Trophoblast cell (in vitro differentiated cells and primary cell): ENCODE measurements around the gene DUSP28.

Experiments used
- DNase-seq, 2 donors: peaks; one replicate each; pipeline ENCODE4 v3.0.0-alpha.2; 2016
- H2AFZ ChIP-seq: 2 replicates; pipeline ENCODE4 v1.6.1; 2013; ENCODE audit warnings: low read length, moderate library complexity, mild to moderate bottlenecking; ENCODE audit not compliant: insufficient read depth, poor library complexity
- H2AK5ac ChIP-seq: 2 replicates; pipeline ENCODE4 v1.6.1; 2013; ENCODE audit warnings: mild to moderate bottlenecking, low read length
- H2BK120ac ChIP-seq: 2 replicates; pipeline ENCODE4 v1.6.1; 2013; ENCODE audit warnings: low read length, mild to moderate bottlenecking, moderate library complexity; ENCODE audit not compliant: insufficient read depth, poor library complexity
- H2BK12ac ChIP-seq: 2 replicates; pipeline ENCODE4 v1.6.1; 2013; ENCODE audit warnings: mild to moderate bottlenecking, low read length, moderate library complexity
- H2BK5ac ChIP-seq: 2 replicates; pipeline ENCODE4 v1.6.1; 2013; ENCODE audit warnings: low read length, low read depth, moderate library complexity, mild to moderate bottlenecking; ENCODE audit not compliant: poor library complexity
- H3K14ac ChIP-seq: 2 replicates; pipeline ENCODE4 v1.6.1; 2013; ENCODE audit warnings: mild to moderate bottlenecking, low read length
- H3K18ac ChIP-seq: 2 replicates; pipeline ENCODE4 v1.6.1; 2013; ENCODE audit warnings: mild to moderate bottlenecking, low read length
- H3K23ac ChIP-seq: 2 replicates; pipeline ENCODE4 v1.6.1; 2013; ENCODE audit warnings: low read length
- H3K27ac ChIP-seq: 2 replicates; pipeline ENCODE4 v1.5.1; 2013; ENCODE audit warnings: low read depth, mild to moderate bottlenecking, inconsistent platforms, low read length, moderate library complexity
- H3K27me3 ChIP-seq: 2 replicates; pipeline ENCODE4 v1.6.1; 2013; ENCODE audit warnings: inconsistent platforms, mild to moderate bottlenecking, low read length, moderate library complexity; ENCODE audit not compliant: insufficient read depth
- H3K36me3 ChIP-seq, 2 experiments: 1 replicate in 1 of 2; 2 replicates in 1 of 2; pipeline ENCODE4 v1.6.1; 2013; ENCODE audit warnings: low read length in 2 of 2, mild to moderate bottlenecking in 2 of 2, moderate library complexity in 1 of 2; ENCODE audit not compliant: insufficient read depth in 2 of 2, control insufficient read depth in 1 of 2
- H3K4ac ChIP-seq: 2 replicates; pipeline ENCODE4 v1.6.1; 2013; ENCODE audit warnings: low read depth, mild to moderate bottlenecking, low read length, moderate library complexity
- H3K4me1 ChIP-seq, 2 experiments: 1 replicate in 1 of 2; 2 replicates in 1 of 2; pipeline ENCODE4 v1.6.1; 2013; ENCODE audit warnings: low read length in 2 of 2, mild to moderate bottlenecking in 2 of 2, moderate library complexity in 1 of 2; ENCODE audit not compliant: insufficient read depth in 2 of 2, control insufficient read depth in 1 of 2
- H3K4me2 ChIP-seq: 2 replicates; pipeline ENCODE4 v1.6.1; 2013; ENCODE audit warnings: inconsistent platforms, mild to moderate bottlenecking, low read length, moderate library complexity
- H3K4me3 ChIP-seq: 2 replicates; pipeline ENCODE4 v1.5.1; 2013; ENCODE audit warnings: mild to moderate bottlenecking, low read depth, low read length, inconsistent platforms
- H3K79me1 ChIP-seq: one replicate; pipeline ENCODE4 v1.6.1; 2013; ENCODE audit warnings: low read length
- H3K79me2 ChIP-seq: 2 replicates; pipeline ENCODE4 v1.6.1; 2013; ENCODE audit warnings: low read length, mild to moderate bottlenecking; ENCODE audit not compliant: control insufficient read depth, insufficient read depth, poor library complexity
- H3K9ac ChIP-seq: 2 replicates; pipeline ENCODE4 v1.6.1; 2013; ENCODE audit warnings: mild to moderate bottlenecking, low read length
- H3K9me3 ChIP-seq: 2 replicates; pipeline ENCODE4 v1.6.1; 2013; ENCODE audit warnings: low read depth, mild to moderate bottlenecking, control low read depth, inconsistent platforms, low read length; ENCODE audit not compliant: insufficient read depth
- H4K12ac ChIP-seq: 2 replicates; pipeline ENCODE4 v1.6.1; 2013; ENCODE audit warnings: low read depth, mild to moderate bottlenecking, low read length, moderate library complexity
- H4K8ac ChIP-seq: 2 replicates; pipeline ENCODE4 v1.6.1; 2013; ENCODE audit warnings: low read depth, mild to moderate bottlenecking, low read length, moderate library complexity
- H4K91ac ChIP-seq: one replicate; pipeline ENCODE4 v1.6.1; 2013; ENCODE audit warnings: low read depth, mild to moderate bottlenecking, low read length, moderate library complexity
- WGBS: extraction: QIAGEN DNeasy Blood & Tissue Kit; methylation state at CpG from one replicate; pipeline ENCODE4 v1.1.7; 2013; ENCODE audit warnings: missing lambda C conversion rate; ENCODE audit not compliant: insufficient read length, insufficient coverage; ENCODE audit errors: extremely low coverage; 5-methylcytosine and 5-hydroxymethylcytosine counted together

The DUSP28 gene

DNA sequence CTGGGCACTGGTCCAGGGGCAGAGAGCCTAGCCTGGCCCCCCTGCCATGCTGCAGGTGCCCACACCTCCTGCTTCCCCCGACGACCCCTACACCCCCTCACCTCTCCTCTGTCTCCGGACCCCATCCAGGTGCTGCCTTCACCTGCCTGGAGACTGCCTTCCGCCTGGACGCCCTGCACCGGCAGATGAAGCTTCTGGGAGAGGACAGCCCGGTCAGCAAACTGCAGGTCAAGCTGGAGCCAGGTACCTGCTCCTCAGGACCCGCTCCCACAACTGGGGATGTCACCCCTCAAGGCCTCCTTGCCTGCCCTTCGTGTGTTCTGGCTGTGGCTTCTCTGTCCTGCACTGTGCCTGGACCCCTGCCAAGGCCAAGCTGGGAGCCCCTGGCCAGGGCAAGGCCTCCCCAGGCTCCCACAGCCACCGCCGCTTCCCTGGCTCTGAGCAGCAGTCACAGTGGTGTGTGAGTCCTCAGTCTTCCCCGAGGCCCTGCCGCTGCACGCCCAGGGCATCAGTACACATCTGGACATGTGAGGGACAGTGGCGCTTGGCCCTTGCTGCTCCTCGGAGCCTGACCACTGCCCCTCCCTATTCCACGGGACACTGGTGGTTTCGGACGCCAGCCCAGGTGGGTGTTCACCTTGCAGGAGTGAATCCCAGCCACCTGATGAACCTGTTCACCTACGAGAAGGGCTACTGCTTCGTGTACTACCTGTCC lies 14.4 kb downstream of the DUSP28 start:
- no peak overlapping the region for H3K27ac ChIP-seq
- H2AK5ac ChIP-seq = no peak overlapping the region
- WGBS = no CpG with 5 or more reads among the region's 21 CpGs

DNA sequence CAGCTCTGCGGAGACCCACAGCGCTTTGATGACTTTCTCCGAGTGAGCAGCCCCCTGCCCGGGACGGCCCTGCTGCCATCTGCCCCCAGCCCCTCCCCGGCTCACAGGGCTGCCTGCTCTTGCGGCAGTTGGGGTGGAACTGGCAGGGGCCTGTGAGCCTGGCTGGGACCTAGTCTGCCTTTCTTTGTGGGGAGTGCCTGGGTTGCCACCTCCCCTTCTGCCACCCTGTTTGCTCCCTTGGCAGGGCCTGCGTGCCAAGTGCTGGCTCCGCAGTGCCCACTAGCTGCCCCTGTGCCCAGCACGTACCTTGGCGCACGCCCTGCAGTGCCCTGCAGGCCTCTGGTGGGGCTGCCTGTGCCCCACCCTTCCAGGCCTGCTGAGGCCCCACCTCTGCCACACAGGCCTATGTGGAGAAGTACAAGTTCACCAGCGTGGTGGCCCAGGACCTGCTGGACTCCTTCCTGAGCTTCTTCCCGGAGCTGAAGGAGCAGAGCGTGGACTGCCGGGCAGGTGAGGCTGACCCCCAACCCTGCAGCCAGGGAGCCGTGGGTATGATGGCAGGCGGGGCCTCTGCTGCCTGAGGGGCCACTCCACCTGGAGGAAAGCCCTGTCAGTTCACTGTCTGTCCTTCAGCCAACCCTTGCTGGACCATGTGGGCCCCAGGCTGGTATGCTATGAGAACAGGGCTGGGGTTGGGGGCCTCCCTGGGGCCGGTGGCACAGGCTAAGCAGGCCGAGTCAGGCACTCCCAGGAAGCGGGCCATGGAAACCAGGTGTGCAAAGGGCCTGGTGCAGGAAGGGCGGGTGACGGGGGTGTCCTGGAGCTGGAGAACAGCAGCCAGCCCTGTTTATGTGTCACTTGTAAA lies 15.2 kb downstream of the DUSP28 start:
- H3K4me2 ChIP-seq = no peak overlapping the region
- no peaks in the 10 kb centered on the region for H3K27me3 ChIP-seq
- H4K91ac ChIP-seq = no peak overlapping the region
- no peak overlapping the region for H3K9ac ChIP-seq
- H2AK5ac ChIP-seq = no peak overlapping the region
- H3K36me3 ChIP-seq = peaks cover 44 to 50% of the 10 kb centered on the region in 2 experiments
- peaks cover 2% of the 10 kb centered on the region for H3K9me3 ChIP-seq
- no peak overlapping the region for H3K4ac ChIP-seq
- H3K4me3 ChIP-seq = no peak overlapping the region
- no peak overlapping the region for H3K14ac ChIP-seq
- peaks cover 7 to 9% of the 10 kb centered on the region in 2 experiments for H3K4me1 ChIP-seq
- no peak overlapping the region for H2BK5ac ChIP-seq
- H2BK120ac ChIP-seq = no peak overlapping the region
- H3K23ac ChIP-seq = no peak overlapping the region
- H3K79me2 ChIP-seq = no peaks in the 10 kb centered on the region
- no peaks in the 10 kb centered on the region for H3K79me1 ChIP-seq
- no peak overlapping the region for H3K18ac ChIP-seq
- H4K12ac ChIP-seq = no peak overlapping the region
- DNase-seq = no peak
- H2BK12ac ChIP-seq = no peak overlapping the region
- no peak overlapping the region for H2AFZ ChIP-seq
- H4K8ac ChIP-seq = no peak overlapping the region
- WGBS = no CpG with 5 or more reads among the region's 23 CpGs
- no peak overlapping the region for H3K27ac ChIP-seq

More for the DNA sequence above, 14.4 kb downstream of the DUSP28 start:
- Histone ChIP-seq H4K12ac (no peak overlapping the region), H3K79me2 (no peaks in the 10 kb centered on the region), H3K4ac (no peak overlapping the region), H3K4me3 (no peak overlapping the region), H3K27me3 (no peaks in the 10 kb centered on the region), H2BK120ac (no peak overlapping the region), H3K9me3 (peaks cover 2% of the 10 kb centered on the region), H3K79me1 (no peaks in the 10 kb centered on the region), H3K14ac (no peak overlapping the region), H3K4me1 (peaks cover 5 to 7% of the 10 kb centered on the region in 2 experiments), H2BK12ac (no peak overlapping the region), H3K4me2 (no peak overlapping the region), H3K23ac (no peak overlapping the region), H3K18ac (no peak overlapping the region), H3K9ac (no peak overlapping the region), H4K8ac (no peak overlapping the region), H3K36me3 (peaks cover 44 to 50% of the 10 kb centered on the region in 2 experiments), H2AFZ (no peak overlapping the region), H2BK5ac (no peak overlapping the region), H4K91ac (no peak overlapping the region)
- no peak for DNase-seq

DNA sequence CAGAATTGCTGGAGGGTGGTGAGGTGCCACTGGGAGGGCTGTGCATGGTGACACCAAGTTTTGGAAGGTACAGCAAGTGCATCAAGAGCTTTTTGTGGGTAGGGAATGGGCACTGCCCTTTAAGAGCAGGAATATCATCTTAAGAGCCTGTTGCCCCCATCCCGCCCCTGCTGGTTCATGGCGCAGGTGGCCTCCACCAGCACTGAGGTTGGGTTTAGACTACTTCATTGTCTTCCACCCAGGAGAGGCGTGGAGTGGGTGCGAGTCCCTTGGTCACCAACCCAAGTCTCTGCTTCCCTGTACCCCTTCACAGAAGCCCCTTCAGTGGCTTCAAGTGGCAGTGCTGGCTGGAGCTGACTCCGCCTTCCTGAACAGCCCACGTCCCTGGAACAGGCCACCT lies 15.9 kb downstream of the DUSP28 start:
- Histone ChIP-seq H3K14ac (no peak overlapping the region), H3K36me3 (peaks cover 44 to 50% of the 10 kb centered on the region in 2 experiments), H3K4me3 (no peak overlapping the region), H3K9ac (no peak overlapping the region), H4K8ac (no peak overlapping the region), H4K91ac (no peak overlapping the region), H2AK5ac (no peak overlapping the region), H3K4me1 (peaks cover 10 to 13% of the 10 kb centered on the region in 2 experiments), H3K79me2 (no peaks in the 10 kb centered on the region), H4K12ac (no peak overlapping the region), H2BK12ac (no peak overlapping the region), H2BK120ac (no peak overlapping the region), H2BK5ac (no peak overlapping the region), H3K9me3 (peaks cover 2% of the 10 kb centered on the region), H3K27me3 (no peaks in the 10 kb centered on the region), H3K27ac (no peak overlapping the region), H2AFZ (no peak overlapping the region), H3K4ac (no peak overlapping the region), H3K18ac (no peak overlapping the region), H3K4me2 (no peak overlapping the region), H3K79me1 (no peaks in the 10 kb centered on the region), H3K23ac (no peak overlapping the region)
- no CpG with 5 or more reads among the region's 6 CpGs for WGBS
- DNase-seq = no peak

DNA sequence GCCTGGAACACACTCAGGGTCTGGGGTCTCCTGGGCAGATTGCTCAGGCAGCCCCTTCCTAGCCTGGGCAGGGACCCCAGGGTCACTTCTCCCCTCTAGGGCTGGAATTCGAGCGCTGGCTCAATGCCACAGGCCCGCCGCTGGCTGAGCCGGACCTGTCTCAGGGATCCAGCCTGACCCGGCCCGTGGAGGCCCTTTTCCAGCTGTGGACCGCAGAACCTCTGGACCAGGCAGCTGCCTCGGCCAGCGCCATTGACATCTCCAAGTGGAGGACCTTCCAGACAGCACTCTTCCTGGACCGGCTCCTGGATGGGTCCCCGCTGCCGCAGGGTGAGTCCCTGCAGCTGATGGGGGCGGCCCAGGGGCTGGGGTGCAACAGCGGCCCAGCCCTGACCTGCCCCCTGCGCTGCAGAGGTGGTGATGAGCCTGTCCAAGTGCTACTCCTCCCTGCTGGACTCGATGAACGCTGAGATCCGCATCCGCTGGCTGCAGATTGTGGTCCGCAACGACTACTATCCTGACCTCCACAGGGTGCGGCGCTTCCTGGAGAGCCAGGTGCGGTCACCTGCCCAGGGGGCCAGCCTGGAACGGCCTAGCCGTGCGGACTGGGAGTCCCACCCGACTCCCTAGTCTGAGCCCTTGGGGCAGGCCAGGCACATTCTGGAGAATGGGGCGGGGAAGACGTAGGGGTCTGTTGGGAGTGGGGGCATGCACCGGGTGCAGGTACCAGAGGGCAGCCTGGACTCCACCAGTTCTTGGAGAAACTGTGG lies 16.5 kb downstream of the DUSP28 start:
- Histone ChIP-seq H3K4me1 (peaks cover 10 to 13% of the 10 kb centered on the region in 2 experiments), H3K27ac (no peak overlapping the region), H2BK120ac (no peak overlapping the region), H4K12ac (no peak overlapping the region), H3K79me2 (no peaks in the 10 kb centered on the region), H3K79me1 (no peaks in the 10 kb centered on the region), H3K4me3 (no peak overlapping the region), H2AK5ac (no peak overlapping the region), H2BK5ac (no peak overlapping the region), H4K91ac (no peak overlapping the region), H3K4me2 (no peak overlapping the region), H3K9ac (no peak overlapping the region), H2AFZ (no peak overlapping the region), H3K9me3 (peaks cover 2% of the 10 kb centered on the region), H3K4ac (no peak overlapping the region), H3K27me3 (no peaks in the 10 kb centered on the region), H4K8ac (no peak overlapping the region), H3K36me3 (peaks cover 44 to 50% of the 10 kb centered on the region in 2 experiments), H2BK12ac (no peak overlapping the region), H3K14ac (no peak overlapping the region), H3K18ac (no peak overlapping the region), H3K23ac (no peak overlapping the region)
- no peak for DNase-seq
- WGBS = no CpG with 5 or more reads among the region's 32 CpGs
